SK-N-MC (cell line): Measurements from ENCODE around the gene LRP1B.

Experiments
- EZH2 ChIP-seq: fragments of 200-600 bp; sonication (generic); IDR thresholded peaks from one replicate; pipeline ENCODE4 v1.6.1; 2017; ENCODE audit warnings: antibody characterized with exemption
- POLR2AphosphoS5 ChIP-seq: IDR thresholded peaks from 2 replicates; pipeline ENCODE4 v1.6.1; 2012; ENCODE audit warnings: mild to moderate bottlenecking, low read depth, low read length, borderline replicate concordance

GRCh38 chr2:140851258-140851981 lies 1279.4 kb downstream of the LRP1B start:
- TF ChIP-seq POLR2AphosphoS5 (no peak), EZH2 (no peak)
